Stimulated activated CD8-positive, alpha-beta memory T cell treated with anti-CD3 and anti-CD28 coated beads, Interleukin-7, amount 100 ng/mL, for 4 hours (primary cell): Measurements from ENCODE around the gene PIRT.

Experiments used
- DNase-seq, 2 donors: peaks; one replicate each; pipeline ENCODE4 v3.0.0-alpha.2; 2020; ENCODE audit warnings: low read depth in 2 of 2

The PIRT gene

DNA sequence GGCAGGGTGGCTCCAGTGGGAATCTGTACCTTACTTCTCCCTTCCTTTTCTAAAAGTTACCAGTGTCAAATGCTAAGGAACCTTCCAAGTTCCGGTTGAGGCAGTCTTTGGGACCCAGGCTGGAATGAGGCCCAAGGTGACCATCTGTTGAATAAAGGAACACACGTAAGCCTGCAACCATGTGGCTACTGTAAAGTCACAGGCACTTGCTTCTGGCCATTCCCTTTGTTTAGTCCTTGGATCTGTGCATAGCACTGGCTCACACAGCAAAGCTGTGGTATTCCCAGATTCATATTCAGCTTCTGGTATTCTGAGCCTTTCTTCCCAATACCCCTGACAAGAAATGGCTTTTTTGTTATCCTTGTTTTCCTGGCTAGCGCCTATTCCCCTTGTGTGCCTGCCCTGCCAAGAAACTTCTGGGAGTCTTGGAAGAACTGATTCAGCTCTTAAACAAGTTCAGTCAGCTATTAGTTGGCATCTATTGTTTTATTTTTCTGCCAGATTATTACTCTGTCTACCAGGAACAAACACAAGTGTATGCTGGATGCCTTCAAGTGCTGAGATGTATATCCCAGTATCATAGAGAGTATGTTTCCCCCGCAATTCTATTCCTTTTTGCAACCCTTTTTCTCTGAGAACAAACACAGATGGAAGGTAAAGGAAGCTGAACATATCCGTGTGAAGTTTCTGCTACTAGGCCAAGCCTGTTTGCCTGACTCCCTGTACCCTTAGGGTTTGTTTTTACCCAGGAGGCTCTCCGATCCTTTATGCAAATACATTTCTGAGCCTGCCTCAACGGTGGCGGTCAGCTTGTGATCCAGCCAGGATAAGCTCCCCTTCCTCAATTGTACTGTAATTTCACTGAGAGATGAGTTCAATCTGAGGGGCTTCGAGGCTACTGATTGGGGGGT lies 47.1 kb downstream of the PIRT start:
- DNase-seq, result no peak

DNA sequence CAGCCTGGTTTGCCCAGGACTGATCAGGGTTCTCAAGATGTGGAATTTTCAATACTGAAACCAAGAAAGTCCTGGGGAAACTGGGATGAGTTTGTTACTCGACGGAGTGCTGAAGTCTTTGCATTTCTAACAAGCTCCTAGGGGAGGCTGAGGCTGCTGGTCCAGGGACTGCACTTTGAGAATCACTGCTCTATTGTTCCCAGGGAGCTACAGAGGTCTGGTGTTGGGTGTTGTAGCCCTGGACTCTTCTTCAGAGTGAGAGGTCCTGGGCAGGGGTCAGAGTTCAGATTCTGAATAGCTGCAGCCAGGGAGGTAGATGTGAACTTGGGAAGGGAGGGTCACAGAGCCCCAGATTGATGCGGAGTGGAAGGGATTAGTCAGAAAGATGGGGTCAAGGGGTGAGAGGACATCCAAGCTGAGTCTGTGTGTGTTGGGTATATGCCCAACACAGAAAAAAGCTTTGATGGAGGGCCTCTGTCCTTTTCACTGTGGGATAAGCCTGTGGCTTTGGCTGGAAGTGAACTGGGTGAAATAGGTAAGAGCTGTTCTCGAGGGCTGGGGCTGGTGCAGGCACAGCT lies 48.1 kb downstream of the PIRT start:
- DNase-seq, result no peak

- no peak for DNase-seq
Observed at GRCh38 chr17:10787306-10788045, 50.4 kb downstream of the PIRT start.

DNA sequence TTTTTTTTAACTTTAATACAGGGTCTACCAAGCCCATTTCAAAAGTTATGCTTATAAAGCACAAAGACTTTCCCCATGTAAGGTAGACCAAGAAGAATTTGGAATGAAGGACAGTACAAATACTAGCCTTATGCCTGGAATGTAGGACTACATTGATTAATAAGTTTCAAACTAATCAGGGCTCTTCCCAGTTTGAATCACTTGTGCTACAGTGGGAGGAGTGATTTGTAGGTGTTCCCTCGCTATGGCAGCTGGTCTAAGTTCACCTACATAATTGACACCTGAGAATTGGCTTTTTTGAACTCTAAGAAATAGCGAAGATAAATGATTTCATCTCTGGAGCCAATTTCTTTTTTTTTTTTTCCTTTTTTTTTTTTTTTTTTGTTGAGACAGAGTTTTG lies 52.6 kb downstream of the PIRT start:
- no peak for DNase-seq

DNA sequence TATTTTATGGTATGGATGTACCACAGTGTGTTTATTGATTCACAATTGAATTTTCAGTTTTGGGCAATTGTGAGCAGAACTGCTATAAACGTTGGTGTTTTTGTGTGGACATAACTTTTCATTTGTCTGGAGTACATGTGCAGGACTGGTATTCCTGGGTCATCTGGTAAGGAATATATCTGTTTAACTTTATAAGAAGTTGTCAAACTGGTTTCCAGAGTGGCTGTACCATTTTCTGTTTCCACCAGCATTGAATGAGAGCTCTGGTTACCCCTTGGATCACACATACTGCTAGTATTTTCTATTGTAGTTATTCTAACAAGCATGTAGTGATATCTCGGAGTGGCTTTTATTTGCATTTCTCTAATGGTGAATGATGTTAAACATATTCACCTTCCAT lies 58.3 kb downstream of the PIRT start:
- DNase-seq, result no peak

DNA sequence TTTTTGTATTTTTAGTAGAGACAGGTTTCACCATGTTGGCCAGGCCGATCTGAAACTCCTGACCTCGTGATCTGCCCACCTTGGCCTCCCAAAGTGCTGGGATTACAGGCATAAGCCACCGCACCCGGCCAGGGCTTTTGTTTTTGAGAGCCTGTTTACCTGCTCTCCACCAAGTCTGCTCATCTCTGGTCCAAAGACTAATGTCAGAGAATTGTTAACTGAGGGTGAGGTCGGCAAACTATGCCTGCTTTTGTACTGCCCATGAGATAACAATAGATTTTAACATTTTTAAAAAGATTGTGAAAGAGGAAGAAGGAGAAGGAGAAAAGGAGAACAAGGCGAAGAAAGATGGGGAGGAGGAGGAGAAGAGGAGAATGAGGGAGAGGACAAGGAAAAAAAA lies 60.0 kb downstream of the PIRT start:
- no peak for DNase-seq

- no peak for DNase-seq
Observed at GRCh38 chr17:10777131-10777807, 60.6 kb downstream of the PIRT start.

DNA sequence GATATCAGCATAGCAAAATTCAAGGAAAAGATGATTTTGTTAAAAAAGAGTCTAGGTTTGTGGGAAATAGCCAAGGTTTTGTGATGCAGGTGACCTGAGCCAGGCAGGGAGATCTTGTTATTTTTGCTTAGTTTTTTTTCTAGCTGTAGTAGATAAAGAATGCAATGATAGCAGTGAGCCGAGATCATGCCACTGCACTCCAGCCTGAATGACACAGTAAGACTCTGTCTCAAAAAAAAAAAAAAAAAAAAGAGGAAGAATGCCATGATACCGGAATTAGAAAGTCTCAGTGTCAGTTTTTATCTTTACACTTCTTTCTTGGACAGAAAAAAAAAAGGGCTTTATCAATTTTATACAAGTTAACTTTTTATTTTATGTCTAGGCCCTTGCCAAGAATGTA lies 61.5 kb downstream of the PIRT start:
- DNase-seq, result no peak

- no peak for DNase-seq
Observed at GRCh38 chr17:10775740-10776356, 62.0 kb downstream of the PIRT start.

DNA sequence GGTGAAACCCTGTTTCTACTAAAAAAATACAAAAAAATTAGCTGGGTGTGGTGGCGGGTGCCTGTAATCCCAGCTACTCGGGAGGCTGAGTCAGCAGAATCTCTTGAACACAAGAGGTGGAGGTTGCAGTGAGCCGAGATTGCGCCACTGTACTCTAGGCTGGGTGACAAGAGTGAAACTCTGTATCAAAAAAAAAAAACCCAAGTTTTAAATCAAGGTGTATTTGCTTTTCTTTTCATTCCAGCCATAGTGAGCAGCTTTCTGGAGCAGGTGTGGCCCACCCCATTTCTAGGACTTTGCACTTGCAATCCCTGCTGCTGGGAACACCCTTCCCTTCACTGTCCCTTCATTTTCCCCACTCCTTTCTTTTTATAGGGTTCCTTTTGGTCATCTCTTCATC lies 62.8 kb downstream of the PIRT start:
- no peak for DNase-seq

DNA sequence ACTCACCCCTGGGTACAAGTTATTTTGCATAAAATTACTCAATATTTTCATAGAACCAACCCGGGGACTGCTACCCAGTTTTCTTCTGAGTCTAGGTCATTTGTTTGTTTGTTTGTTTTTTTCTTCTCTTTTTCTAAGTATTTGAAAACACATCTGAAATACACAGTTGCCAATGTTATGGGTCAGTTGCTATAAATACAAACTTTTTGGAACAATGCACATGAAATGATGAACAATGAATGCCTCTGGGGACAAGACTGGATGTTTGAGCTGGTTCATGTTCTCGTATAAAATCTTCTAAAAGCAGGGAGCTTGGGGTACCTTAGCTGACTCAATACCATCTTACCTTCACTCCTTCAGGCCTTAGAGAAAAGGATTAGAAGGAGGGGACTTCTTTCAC lies 64.5 kb downstream of the PIRT start:
- DNase-seq, result no peak
